Measurements from ENCODE around the gene HMGN5.

DNA sequence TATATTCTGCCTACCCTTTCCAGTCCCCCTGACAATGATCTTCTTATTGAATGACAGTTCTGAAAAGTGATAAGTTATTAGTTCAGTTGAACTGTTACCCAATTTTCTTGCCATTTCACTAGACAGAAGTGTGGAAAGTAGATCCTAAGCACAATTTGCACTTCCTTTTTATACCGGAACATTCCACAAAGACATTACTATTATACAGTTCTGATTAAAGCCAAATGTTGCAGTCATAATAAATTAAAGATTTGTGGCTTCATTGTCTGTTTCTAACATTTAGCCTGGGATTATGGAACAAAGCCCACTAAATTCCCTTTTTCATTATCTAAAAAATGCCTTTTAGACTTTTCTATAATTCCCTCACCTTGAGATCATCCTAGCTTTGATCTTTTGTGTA, 14.0 kb upstream of the HMGN5 start:
- TF ChIP-seq CTCF (IDR thresholded peaks at IDR 0.05; ENCODE audit: borderline replicate concordance, extremely low read depth, low read length, poor library complexity, severe bottlenecking): no peak
- TF ChIP-seq EZH2 (IDR thresholded peaks at IDR 0.05; ENCODE audit: borderline replicate concordance, low read depth, low read length, severe bottlenecking): no peak
